B cell (primary cell): ENCODE measurements around the gene PARD3.

Experiments
- CTCF ChIP-seq: fragments of 200-600 bp; IDR thresholded peaks from one replicate; pipeline ENCODE4 v1.8.0; 2022; ENCODE audit warnings: antibody characterized with exemption, mild to moderate bottlenecking
- EZH2 ChIP-seq: IDR thresholded peaks from 2 replicates; pipeline ENCODE4 v1.6.1; 2012; ENCODE audit warnings: borderline replicate concordance, low read depth, mild to moderate bottlenecking, moderate library complexity, low read length; ENCODE audit not compliant: insufficient read depth, poor library complexity, severe bottlenecking

GRCh38 chr10:34800624-34801023, 14.5 kb downstream of the PARD3 start:
- TF ChIP-seq CTCF (no peak), EZH2 (no peak)
